Smooth muscle cell of the coronary artery (primary cell): ENCODE data around the gene FAM76A. TPM values are rescaled to one million over a fixed set of nuclear protein-coding genes. Genes with fewer than 3 reads are reported as not detected.

Experiments used
- total RNA-seq: library from RNA; depleted of rRNA; stranded (reverse); fragments of >200 nt; gene quantifications from 2 replicates; pipeline ENCODE4 v1.2.3, GENCODE V29; 2014; ENCODE audit warnings: low replicate concordance

FAM76A gene
- 9.2 and 16.7 TPM in 2 replicates for total RNA-seq

GRCh38 chr1:27725374-27726172 lies at the start of gene FAM76A:
Gene FAM76A (plus strand): TSS chr1:27725961. CDS start chr1:27726081, 120 bp downstream.

GRCh38 chr1:27772932-27773825 lies 47.4 kb downstream of the FAM76A start, which contains the start of gene STX12:
Gene STX12 (plus strand): TSS chr1:27773219. CDS start chr1:27773308, 89 bp downstream.

Other genes starting within 250 kb of the FAM76A start
- gene WASF2, start 235.8 kb upstream of the FAM76A start, total RNA-seq = 9.5 and 13.8 TPM in 2 replicates
- gene AHDC1, start 121.8 kb upstream of the FAM76A start, total RNA-seq = 3.9 and 7.3 TPM in 2 replicates
- gene FGR, start 90.8 kb upstream of the FAM76A start, total RNA-seq = not detected in 2 replicates
- 70.3 and 90.0 TPM in 2 replicates for gene IFI6, start 53.8 kb upstream of the FAM76A start, total RNA-seq
- 32.4 and 37.4 TPM in 2 replicates for gene STX12, start 47.3 kb downstream of the FAM76A start, total RNA-seq
- 44.0 and 44.3 TPM in 2 replicates for gene PPP1R8, start 104.8 kb downstream of the FAM76A start, total RNA-seq
- 1.2 and 2.0 TPM in 2 replicates for gene THEMIS2, start 146.6 kb downstream of the FAM76A start, total RNA-seq
- 21.4 and 24.2 TPM in 2 replicates for gene RPA2, start 188.6 kb downstream of the FAM76A start, total RNA-seq
- gene SMPDL3B, start 209.0 kb downstream of the FAM76A start, total RNA-seq = 0.08 and 0.12 TPM in 2 replicates
- 2.1 and 2.6 TPM in 2 replicates for gene XKR8, start 234.0 kb downstream of the FAM76A start, total RNA-seq